Common myeloid progenitor, CD34-positive (primary cell): ENCODE results near the gene GKN1.

Experiments
- CTCF ChIA-PET: fragments of 350-600 bp; sonication (Branson Sonifier 250); formaldehyde crosslinking; loops from one replicate; lab custom pipeline; 2021; ENCODE audit warnings: antibody characterized with exemption; lab: Charles Lee
- POLR2A ChIA-PET: fragments of 350-600 bp; sonication (Branson Sonifier 250); formaldehyde crosslinking; loops from one replicate; lab custom pipeline; 2021; ENCODE audit warnings: antibody characterized with exemption; lab: Charles Lee
- DNase-seq, 3 donors: peaks; one replicate each; pipeline versions ENCODE4 v3.0.0 to v3.0.0-alpha.2; 2013
- H3K27ac ChIP-seq, 2 experiments: 1 replicate in 1 of 2; 2 replicates in 1 of 2; pipeline ENCODE4 v1.7.0; 2013; ENCODE audit warnings: inconsistent platforms in 2 of 2, low read length in 2 of 2, mild to moderate bottlenecking in 2 of 2, low read depth in 1 of 2, moderate library complexity in 1 of 2; ENCODE audit not compliant: severe bottlenecking in 2 of 2, insufficient read depth in 1 of 2, poor library complexity in 1 of 2
- H3K27me3 ChIP-seq, 5 experiments: replicated peaks in 2 of 5; 1 replicate in 3 of 5; 2 replicates in 2 of 5; pipeline versions ENCODE4 v1.6.1 to v1.7.0; 2013; ENCODE audit warnings: low read length in 4 of 5, mild to moderate bottlenecking in 2 of 5, moderate library complexity in 2 of 5, inconsistent platforms in 1 of 5; ENCODE audit not compliant: insufficient read depth in 5 of 5, control insufficient read depth in 4 of 5
- H3K36me3 ChIP-seq, 4 experiments: 1 replicate in 2 of 4; 2 replicates in 2 of 4; pipeline versions ENCODE4 v1.6.1 to v1.7.0; 2013; ENCODE audit warnings: low read length in 3 of 4, control low read depth in 1 of 4, mild to moderate bottlenecking in 1 of 4; ENCODE audit not compliant: control insufficient read depth in 4 of 4, insufficient read depth in 4 of 4
- H3K4me1 ChIP-seq, 4 experiments: 1 replicate in 3 of 4; 2 replicates in 1 of 4; pipeline versions ENCODE4 v1.6.1 to v1.7.1; 2013; ENCODE audit warnings: low read length in 3 of 4, mild to moderate bottlenecking in 3 of 4, control low read depth in 1 of 4, inconsistent platforms in 1 of 4, moderate library complexity in 1 of 4; ENCODE audit not compliant: control insufficient read depth in 4 of 4, insufficient read depth in 4 of 4; ENCODE audit errors: control extremely low read depth in 1 of 4
- H3K4me3 ChIP-seq, 7 experiments: 1 replicate in 4 of 7; 2 replicates in 3 of 7; pipeline versions ENCODE4 v1.5.1 to v1.7.0; 2013; ENCODE audit warnings: mild to moderate bottlenecking in 7 of 7, low read length in 6 of 7, moderate library complexity in 6 of 7, inconsistent platforms in 2 of 7, low read depth in 2 of 7, control low read depth in 1 of 7; ENCODE audit not compliant: insufficient read depth in 4 of 7, control insufficient read depth in 1 of 7; ENCODE audit errors: extremely low read depth in 1 of 7
- H3K9me3 ChIP-seq, 5 experiments: 1 replicate in 4 of 5; 2 replicates in 1 of 5; pipeline versions ENCODE4 v1.6.1 to v1.7.1; 2013; ENCODE audit warnings: low read length in 4 of 5, mild to moderate bottlenecking in 2 of 5, inconsistent platforms in 1 of 5, low read depth in 1 of 5, moderate library complexity in 1 of 5; ENCODE audit not compliant: control insufficient read depth in 4 of 5, insufficient read depth in 2 of 5; ENCODE audit errors: control extremely low read depth in 1 of 5
- WGBS: methylation state at CpG from one replicate; pipeline ENCODE4 v1.1.5; 2013; ENCODE audit not compliant: insufficient coverage; 5-methylcytosine and 5-hydroxymethylcytosine counted together

The GKN1 gene

DNA sequence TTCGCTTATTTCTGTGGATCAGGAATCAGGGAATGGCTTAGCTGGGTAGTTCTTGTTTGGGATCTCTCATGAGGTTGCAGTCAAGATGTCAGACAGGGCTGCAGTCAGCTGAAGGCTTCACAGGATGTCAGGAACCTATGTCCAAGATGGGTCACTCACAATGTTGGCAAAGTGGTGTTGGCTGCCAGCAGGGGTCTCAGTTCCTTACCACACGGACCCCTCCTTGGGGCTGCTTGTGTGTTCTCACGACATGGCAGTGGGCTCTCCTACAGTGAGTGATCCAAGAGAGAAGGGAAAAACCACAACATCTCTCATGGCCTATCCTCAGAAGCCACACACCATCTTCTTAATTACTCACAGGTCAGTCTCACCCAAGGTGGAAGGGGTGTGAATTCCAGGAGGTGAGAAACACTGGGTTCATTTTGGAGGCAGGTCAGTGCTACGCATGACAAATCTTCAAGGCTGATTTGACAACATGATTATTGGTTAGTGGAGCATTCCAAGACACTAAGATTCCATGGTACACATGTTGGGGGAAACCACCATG is 37.2 kb downstream of the GKN1 start:
- 57% methylated on average over 2 of the region's 4 CpGs for WGBS
- POLR2A ChIA-PET: no interaction called here
- H3K27me3 ChIP-seq: peaks cover 18 to 66% (median 33%) of the 10 kb centered on the region in 5 experiments
- peaks cover 4 to 20% (median 13%) of the 10 kb centered on the region in 4 experiments for H3K4me1 ChIP-seq
- H3K36me3 ChIP-seq: no peaks in the 10 kb centered on the region
- CTCF ChIA-PET: interaction anchor here (0.9 to 2.2 kb wide), 5 partner anchors 9 to 295 kb away, joined by 3 to 6 read pairs (median 6); no protein-coding TSS in a partner anchor
- H3K4me3 ChIP-seq: no peak overlapping the region
- no peak overlapping the region for H3K27ac ChIP-seq
- H3K9me3 ChIP-seq: no peaks in the 10 kb centered on the region
- no peak for DNase-seq

DNA sequence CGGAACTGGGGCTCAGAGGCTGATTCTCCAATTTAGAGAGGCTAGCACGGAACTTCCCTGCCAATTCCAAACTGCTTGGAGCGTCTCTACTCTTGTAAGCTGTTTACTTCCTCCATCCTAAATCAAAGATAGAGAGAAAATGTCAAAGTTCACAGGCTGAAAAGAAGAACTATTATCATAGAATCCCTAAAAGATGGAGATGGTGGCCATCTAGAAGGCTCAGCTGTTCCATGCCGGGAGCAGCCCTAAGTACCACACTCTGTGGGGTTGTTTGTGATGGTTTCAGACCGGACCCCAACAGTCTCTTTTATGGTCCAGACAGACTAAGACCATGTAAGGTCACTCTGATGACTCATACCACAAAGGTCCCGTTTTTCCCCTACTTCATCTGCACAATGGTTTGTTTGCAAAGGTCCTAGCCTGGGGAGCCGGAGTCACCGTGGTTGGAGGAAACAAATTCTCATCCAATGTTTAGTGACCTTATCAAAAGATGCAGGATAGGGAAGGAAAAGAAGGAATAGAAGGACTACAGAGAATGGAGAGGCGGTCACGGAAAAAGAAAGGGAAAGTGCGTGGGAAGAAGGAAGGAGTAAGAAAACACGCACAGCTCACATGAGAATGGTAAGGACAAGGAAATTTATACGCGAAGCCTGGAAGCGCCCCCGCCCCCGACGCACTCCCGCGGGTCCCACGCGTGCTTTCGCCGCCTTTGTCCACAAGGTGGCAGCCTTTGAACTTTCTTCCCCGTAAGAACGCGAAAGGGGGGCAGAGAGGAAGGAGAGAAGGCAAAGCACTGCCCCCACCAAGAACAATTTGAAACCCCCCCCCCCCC is 38.1 kb downstream of the GKN1 start:
- Histone ChIP-seq H3K27ac (no peak overlapping the region), H3K27me3 (peaks cover 21 to 74% (median 33%) of the 10 kb centered on the region in 5 experiments), H3K36me3 (no peaks in the 10 kb centered on the region), H3K4me1 (peaks cover 4 to 20% (median 13%) of the 10 kb centered on the region in 4 experiments), H3K9me3 (no peaks in the 10 kb centered on the region), H3K4me3 (peak overlapping the region in 5 of 7 experiments; percentile 50 to 79 (median 67))
- CTCF ChIA-PET: interaction anchor here (0.9 to 2.2 kb wide), 5 partner anchors 10 to 294 kb away, joined by 3 to 6 read pairs (median 6); no protein-coding TSS in a partner anchor
- POLR2A ChIA-PET: no interaction called here
- peak; percentile 45 to 55 (median 50) for DNase-seq
- 24% methylated on average over 12 of the region's 27 CpGs for WGBS

DNA sequence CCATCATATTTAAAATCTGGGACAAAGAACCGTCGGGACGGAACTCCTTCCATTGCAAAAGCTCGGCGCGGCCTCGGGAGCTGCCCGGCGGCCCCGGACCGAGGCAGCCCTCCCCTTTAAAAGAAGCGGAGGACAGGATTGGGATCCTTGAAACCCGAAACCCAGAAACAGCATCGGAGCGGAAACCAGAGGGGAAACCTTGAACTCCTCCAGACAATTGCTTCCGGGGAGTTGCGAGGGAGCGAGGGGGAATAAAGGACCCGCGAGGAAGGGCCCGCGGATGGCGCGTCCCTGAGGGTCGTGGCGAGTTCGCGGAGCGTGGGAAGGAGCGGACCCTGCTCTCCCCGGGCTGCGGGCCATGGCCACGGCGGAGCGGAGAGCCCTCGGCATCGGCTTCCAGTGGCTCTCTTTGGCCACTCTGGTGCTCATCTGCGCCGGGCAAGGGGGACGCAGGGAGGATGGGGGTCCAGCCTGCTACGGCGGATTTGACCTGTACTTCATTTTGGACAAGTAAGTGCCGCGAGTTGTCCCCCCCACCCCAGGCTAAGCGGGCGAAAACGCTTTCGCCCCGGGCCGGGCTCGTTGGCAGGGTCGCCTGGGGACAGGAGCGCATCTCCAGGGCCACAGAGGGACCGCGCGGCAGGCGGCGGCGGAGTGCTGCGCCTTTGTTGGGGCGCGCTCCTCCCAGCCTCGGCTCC is 38.9 kb downstream of the GKN1 start, which contains the start of gene ANTXR1:
ANTXR1 (plus strand) TSS at position 38 of the 698 bp plus-strand sequence; CDS start at position 359, 321 bp downstream.
- DNase-seq: peak in 2 of 3 donors; percentile 16 to 57
- CTCF ChIA-PET: interaction anchor here (1.5 to 1.7 kb wide), 2 partner anchors 16 to 293 kb away, joined by 4 to 6 read pairs; no protein-coding TSS in a partner anchor
- Histone ChIP-seq H3K27me3 (peaks cover 21 to 82% (median 34%) of the 10 kb centered on the region in 5 experiments), H3K9me3 (no peaks in the 10 kb centered on the region), H3K36me3 (no peaks in the 10 kb centered on the region), H3K4me3 (peak within 1 kb of the TSS in 6 of 7 experiments; percentile 50 to 79 (median 65)), H3K4me1 (peaks cover 4 to 20% (median 13%) of the 10 kb centered on the region in 4 experiments), H3K27ac (no peak within 1 kb of the TSS)
- POLR2A ChIA-PET: no interaction called here
- under 1% methylated on average over 58 of the region's 63 CpGs for WGBS

DNA sequence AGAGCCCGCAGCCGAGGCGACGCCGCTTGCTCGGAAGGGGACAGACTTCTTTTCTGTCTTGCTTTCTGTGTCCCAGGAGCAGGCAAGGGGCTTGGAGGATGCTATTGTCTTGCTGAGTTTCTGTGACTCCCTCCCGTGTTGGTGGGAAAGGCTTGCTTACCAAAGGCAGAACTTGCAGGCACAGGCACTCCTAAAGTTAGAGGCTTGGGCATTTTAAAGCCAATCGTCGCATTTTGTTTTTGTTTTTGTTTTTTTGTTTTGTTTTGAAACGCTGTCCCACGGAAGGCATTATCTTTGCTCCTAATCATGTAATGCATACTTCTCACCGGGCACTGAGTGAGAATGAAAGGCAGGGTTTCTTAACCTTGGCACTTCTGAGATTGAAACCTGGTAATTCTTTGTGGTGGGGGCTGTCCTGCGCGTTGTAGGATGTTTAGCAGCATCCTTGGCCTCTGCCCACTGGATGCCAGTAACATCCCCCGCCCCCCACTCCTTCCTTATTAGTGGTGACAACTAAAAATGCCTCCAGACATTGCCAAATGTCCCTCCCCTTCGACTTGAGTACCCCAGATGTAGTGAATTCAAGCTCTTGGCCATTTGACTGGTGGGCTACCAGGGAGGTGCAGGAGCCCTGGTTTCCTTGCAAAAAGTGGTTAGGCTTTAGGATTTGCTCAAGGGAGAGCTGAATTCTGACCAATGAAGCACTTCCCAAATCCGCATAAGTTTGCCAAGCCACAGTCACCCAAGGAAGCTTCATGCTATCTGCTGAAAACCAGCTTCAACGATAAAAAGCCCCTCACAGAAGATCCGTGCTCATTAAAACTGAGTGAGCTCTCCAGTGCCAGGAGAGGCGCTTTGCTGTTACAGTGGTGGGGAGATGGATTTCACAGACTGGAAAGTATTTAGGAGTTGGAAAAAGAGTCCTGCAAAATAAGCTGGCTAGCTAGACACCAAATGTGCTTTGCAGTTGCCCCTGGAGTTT is 39.7 kb downstream of the GKN1 start:
- WGBS: 18% methylated on average over 6 of the region's 20 CpGs
- Histone ChIP-seq H3K4me1 (peaks cover 4 to 20% (median 13%) of the 10 kb centered on the region in 4 experiments), H3K9me3 (no peaks in the 10 kb centered on the region), H3K27me3 (peaks cover 21 to 87% (median 37%) of the 10 kb centered on the region in 5 experiments), H3K4me3 (peak overlapping the region in 6 of 7 experiments; percentile 50 to 79 (median 65)), H3K27ac (no peak overlapping the region), H3K36me3 (no peaks in the 10 kb centered on the region)
- ChIA-PET POLR2A (interaction anchor here (0.5 kb wide), 1 partner anchor 47 kb away, joined by 3 read pairs; no protein-coding TSS in a partner anchor), CTCF (interaction anchor here (1.0 to 1.1 kb wide), 4 partner anchors 10 to 310 kb away, joined by 3 to 5 read pairs (median 4); no protein-coding TSS in a partner anchor)
- peak in 2 of 3 donors; percentile 37 to 39 for DNase-seq

DNA sequence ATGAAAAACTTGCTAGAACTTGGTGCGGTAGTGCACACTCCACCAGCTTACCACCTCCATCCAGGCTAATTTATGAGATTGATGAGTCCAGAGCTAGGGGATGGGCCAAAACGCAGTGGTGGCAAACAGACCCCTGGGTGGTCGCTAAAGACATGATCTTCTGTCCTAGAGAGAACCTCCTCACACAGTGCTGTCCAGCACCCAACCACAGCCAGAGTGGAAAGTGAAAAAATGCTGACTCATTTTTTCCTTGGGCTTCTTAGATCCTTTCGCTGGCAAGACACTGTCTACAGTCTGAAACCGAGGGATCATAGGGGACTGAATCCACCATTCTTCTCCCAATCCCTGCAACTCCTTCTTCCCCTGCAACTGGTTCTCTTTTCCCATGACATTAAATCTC is 42.6 kb downstream of the GKN1 start:
- Histone ChIP-seq H3K27me3 (peaks cover 18 to 71% (median 24%) of the 10 kb centered on the region in 5 experiments), H3K36me3 (no peaks in the 10 kb centered on the region), H3K27ac (no peak overlapping the region), H3K4me1 (peaks cover 4 to 20% (median 13%) of the 10 kb centered on the region in 4 experiments), H3K4me3 (no peak overlapping the region), H3K9me3 (no peaks in the 10 kb centered on the region)
- ChIA-PET CTCF (interaction anchor here (1.1 kb wide), 1 partner anchor 9 kb away, joined by 4 read pairs; no protein-coding TSS in a partner anchor), POLR2A (no interaction called here)
- 66% methylated on average over 2 of the region's 5 CpGs for WGBS
- peak in 2 of 3 donors; percentile 17 to 22 for DNase-seq

DNA sequence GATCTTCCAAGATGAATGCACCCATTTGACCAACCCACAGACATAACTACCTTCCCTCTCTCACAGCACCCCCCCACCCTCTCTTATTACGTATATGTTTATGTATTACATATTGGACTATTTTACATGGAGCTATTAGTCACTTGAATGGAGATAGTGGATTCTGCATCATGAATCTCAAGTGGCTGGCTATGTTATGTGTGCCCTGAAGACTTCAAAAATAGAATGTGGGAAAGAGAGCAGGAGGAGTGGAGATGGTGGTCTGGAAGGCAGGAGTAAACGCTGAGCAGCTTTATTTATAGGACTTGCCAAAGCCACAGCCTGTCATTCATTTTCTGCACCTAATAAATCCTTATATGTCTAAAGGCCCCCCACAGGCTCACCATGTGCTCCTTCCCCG is 43.4 kb downstream of the GKN1 start:
- ChIA-PET CTCF (no interaction called here), POLR2A (no interaction called here)
- no peak overlapping the region for H3K4me3 ChIP-seq
- DNase-seq: no peak
- H3K27ac ChIP-seq: no peak overlapping the region
- H3K36me3 ChIP-seq: no peaks in the 10 kb centered on the region
- peaks cover 15 to 63% (median 21%) of the 10 kb centered on the region in 5 experiments for H3K27me3 ChIP-seq
- 100% methylated on average over 1 of the region's 3 CpGs for WGBS
- H3K9me3 ChIP-seq: no peaks in the 10 kb centered on the region
- peaks cover 4 to 16% (median 12%) of the 10 kb centered on the region in 4 experiments for H3K4me1 ChIP-seq
